Measurements from ENCODE around the gene UBR3. TPM values are rescaled to one million over a fixed set of nuclear protein-coding genes. Genes with fewer than 3 reads are reported as not detected.

The UBR3 gene
- total and polyA plus RNA-seq, 2 experiments from 2014 or later = 10.7 to 28.0 TPM

- H3K4me3 Mint-ChIP-seq = no peak overlapping the region
- H3K36me3 Mint-ChIP-seq (ENCODE audit: low read depth) = peaks cover 24% of the 10 kb centered on the region
- no peak for ATAC-seq
- H3K27ac Mint-ChIP-seq = no peak overlapping the region
- Histone ChIP-seq H3K79me2 (replicated peaks; ENCODE audit: insufficient read depth) (no peaks in the 10 kb centered on the region), H3K4me2 (no peak overlapping the region), H4K20me1 (replicated peaks; ENCODE audit: insufficient read depth) (no peaks in the 10 kb centered on the region), H3K4me3 (no peak overlapping the region), H2AFZ (no peak overlapping the region), H3K4me1 (ENCODE audit: insufficient read depth) (peaks cover 25% of the 10 kb centered on the region), H3K9me2 (ENCODE audit: insufficient read depth) (no peaks in the 10 kb centered on the region), H3F3A (replicated peaks; ENCODE audit: low read depth) (no peaks in the 10 kb centered on the region; the same call in 1 of the 2 replicates), H3K36me3 (ENCODE audit: insufficient read depth) (peaks cover 7% of the 10 kb centered on the region), H3K27me3 (ENCODE audit: insufficient read depth) (no peaks in the 10 kb centered on the region), H3K27ac (ENCODE audit: low read depth) (no peak overlapping the region)
- peaks cover 3% of the 10 kb centered on the region for H3K27me3 Mint-ChIP-seq (ENCODE audit: insufficient read depth, low read depth, poor library complexity)
- TF ChIP-seq CREB1 (CRISPR knock-in tag; IDR thresholded peaks at IDR 0.05; ENCODE audit: low read depth) = no peak
- no peak for TF ChIP-seq STAT1 (IDR thresholded peaks at IDR 0.05; ENCODE audit: unreplicated experiment)
- TF ChIP-seq POLR2AphosphoS5 (IDR thresholded peaks at IDR 0.05; ENCODE audit: low read depth) = no peak
- TF ChIP-seq ZNF114 (CRISPR knock-in tag; IDR thresholded peaks at IDR 0.05) = no peak
- no peak for TF ChIP-seq NANOG (IDR thresholded peaks at IDR 0.05; ENCODE audit: borderline replicate concordance)
- TF ChIP-seq REST (IDR thresholded peaks at IDR 0.05; ENCODE audit: unreplicated experiment) = no peak
- TF ChIP-seq JUNB (IDR thresholded peaks at IDR 0.05; ENCODE audit: unreplicated experiment) = no peak
- no peak for TF ChIP-seq ZNF462 (CRISPR knock-in tag; IDR thresholded peaks at IDR 0.05)
- TF ChIP-seq ZNF331 (CRISPR knock-in tag; IDR thresholded peaks at IDR 0.05; ENCODE audit: low read depth) = no peak
- no peak for TF ChIP-seq CTCF (conservative IDR thresholded peaks at IDR 0.05; ENCODE audit: low read depth in 2 of 2)
- no peak for TF ChIP-seq EZH2 (IDR thresholded peaks at IDR 0.05; ENCODE audit: low read depth, unreplicated experiment)
- no peak for TF ChIP-seq ETS1 (IDR thresholded peaks at IDR 0.05)
- no peak for TF ChIP-seq EZH2phosphoT487 (IDR thresholded peaks at IDR 0.05; ENCODE audit: unreplicated experiment)
- H3K9me3 Mint-ChIP-seq = peaks cover 27% of the 10 kb centered on the region
- DNase-seq (ENCODE audit: low spot score) = no peak
- peaks cover 10% of the 10 kb centered on the region; the same call in 2 of the 3 replicates for H3K4me1 Mint-ChIP-seq
Observed at GRCh38 chr2:170090229-170090628, 263.0 kb downstream of the UBR3 start.

All from GM23338 (cell line).